Mammary epithelial cell (primary cell): ENCODE data around the gene CALN1.

Source experiments
- CTCF ChIP-seq, 2 donors: IDR thresholded peaks in 1 of 2; conservative IDR thresholded peaks in 1 of 2; 2 replicates each; pipeline ENCODE4 v1.5.1; 2011 to 2012; ENCODE audit warnings: inconsistent platforms in 2 of 2, low read length in 2 of 2, mild to moderate bottlenecking in 2 of 2, control low read depth in 1 of 2, low read depth in 1 of 2; ENCODE audit not compliant: insufficient read depth in 1 of 2; ENCODE audit errors: extremely low read depth in 1 of 2
- EZH2 ChIP-seq: IDR thresholded peaks from 2 replicates; pipeline ENCODE4 v1.6.1; 2012; ENCODE audit warnings: low read length, inconsistent platforms, borderline replicate concordance

- TF ChIP-seq EZH2 (no peak), CTCF (conservative IDR thresholded peaks at IDR 0.05 in 1 of 2, IDR thresholded peaks at IDR 0.05 in 1 of 2; ENCODE audit: extremely low read depth in 1 of 2, insufficient read depth in 1 of 2, low read depth in 1 of 2, low read length in 2 of 2) (no peak)
These were observed 639.4 kb downstream of the CALN1 start for GRCh38 chr7:71772779-71773178.
